Subcutaneous abdominal adipose tissue (tissue), 5 donors: ENCODE data around the gene ZC3H18.

Source experiments
- H3K27ac ChIP-seq: one replicate; pipeline ENCODE4 v1.7.0; 2013; ENCODE audit warnings: low read depth, mild to moderate bottlenecking, inconsistent platforms, low read length, moderate library complexity
- H3K27me3 ChIP-seq, 5 donors: one replicate each; pipeline ENCODE4 v1.7.0; 2013; ENCODE audit warnings: low read length in 5 of 5, inconsistent platforms in 1 of 5; ENCODE audit not compliant: control insufficient read depth in 5 of 5, insufficient read depth in 4 of 5
- H3K36me3 ChIP-seq, 5 donors: one replicate each; pipeline ENCODE4 v1.7.0; 2013; ENCODE audit warnings: low read length in 5 of 5; ENCODE audit not compliant: control insufficient read depth in 5 of 5, insufficient read depth in 5 of 5
- H3K4me1 ChIP-seq, 5 donors: one replicate each; pipeline ENCODE4 v1.7.0; 2013; ENCODE audit warnings: low read length in 5 of 5, mild to moderate bottlenecking in 3 of 5, moderate library complexity in 1 of 5; ENCODE audit not compliant: control insufficient read depth in 5 of 5, insufficient read depth in 5 of 5
- H3K4me3 ChIP-seq, 5 donors: one replicate each; pipeline ENCODE4 v1.7.0; 2013; ENCODE audit warnings: low read length in 5 of 5, low read depth in 1 of 5
- H3K9ac ChIP-seq, 5 donors: one replicate each; pipeline ENCODE4 v1.7.0; 2013; ENCODE audit warnings: low read length in 5 of 5, mild to moderate bottlenecking in 4 of 5, moderate library complexity in 3 of 5
- H3K9me3 ChIP-seq, 5 donors: one replicate each; pipeline ENCODE4 v1.7.0; 2013; ENCODE audit warnings: low read length in 5 of 5; ENCODE audit not compliant: control insufficient read depth in 5 of 5
- donor health status: healthy.
- donor health status: healthy.
- donor health status: healthy.
- donor health status: healthy.
- donor health status: healthy.

Gene ZC3H18

GRCh38 chr16:88537859-88538258, 32.3 kb upstream of the ZC3H18 start:
- peaks cover 25 to 40% (median 34%) of the 10 kb centered on the region in 5 donors for H3K27me3 ChIP-seq
- peaks cover 0 to 11% (median 10%) of the 10 kb centered on the region in 5 donors for H3K9me3 ChIP-seq
- peaks cover 2 to 19% (median 16%) of the 10 kb centered on the region in 5 donors for H3K4me1 ChIP-seq
- no peaks in the 10 kb centered on the region for H3K36me3 ChIP-seq
- H3K4me3 ChIP-seq: no peak overlapping the region
- no peak overlapping the region for H3K27ac ChIP-seq
- no peak overlapping the region for H3K9ac ChIP-seq

- peaks cover 0 to 16% (median 15%) of the 10 kb centered on the region in 5 donors for H3K9me3 ChIP-seq
- H3K27me3 ChIP-seq: peaks cover 25 to 40% (median 34%) of the 10 kb centered on the region in 5 donors
- peaks cover 2 to 13% (median 10%) of the 10 kb centered on the region in 5 donors for H3K4me1 ChIP-seq
- no peak overlapping the region for H3K27ac ChIP-seq
- no peaks in the 10 kb centered on the region for H3K36me3 ChIP-seq
- H3K4me3 ChIP-seq: no peak overlapping the region
- H3K9ac ChIP-seq: no peak overlapping the region
These were observed 31.7 kb upstream of the ZC3H18 start for GRCh38 chr16:88538366-88539060.

- Histone ChIP-seq H3K9me3 (peaks cover 0 to 23% (median 21%) of the 10 kb centered on the region in 5 donors), H3K27me3 (peaks cover 25 to 40% (median 34%) of the 10 kb centered on the region in 5 donors), H3K27ac (no peak overlapping the region), H3K4me3 (no peak overlapping the region), H3K36me3 (no peaks in the 10 kb centered on the region), H3K4me1 (peaks cover 2 to 13% (median 10%) of the 10 kb centered on the region in 5 donors), H3K9ac (no peak overlapping the region)
These were observed 30.9 kb upstream of the ZC3H18 start for GRCh38 chr16:88539261-88539651.

- no peak overlapping the region for H3K27ac ChIP-seq
- H3K9ac ChIP-seq: no peak overlapping the region
- H3K4me1 ChIP-seq: peaks cover 2 to 11% (median 8%) of the 10 kb centered on the region in 5 donors
- peaks cover 0 to 24% (median 21%) of the 10 kb centered on the region in 5 donors for H3K9me3 ChIP-seq
- peaks cover 25 to 40% (median 34%) of the 10 kb centered on the region in 5 donors for H3K27me3 ChIP-seq
- H3K36me3 ChIP-seq: no peaks in the 10 kb centered on the region
- no peak overlapping the region for H3K4me3 ChIP-seq
These were observed 30.4 kb upstream of the ZC3H18 start for GRCh38 chr16:88539652-88540345.

GRCh38 chr16:88540346-88540977, 29.7 kb upstream of the ZC3H18 start:
- Histone ChIP-seq H3K36me3 (no peaks in the 10 kb centered on the region), H3K27ac (no peak overlapping the region), H3K9ac (no peak overlapping the region), H3K9me3 (peaks cover 2 to 27% (median 21%) of the 10 kb centered on the region in 5 donors), H3K4me3 (no peak overlapping the region), H3K4me1 (peaks cover 0 to 5% (median 2%) of the 10 kb centered on the region in 5 donors), H3K27me3 (peaks cover 25 to 40% (median 34%) of the 10 kb centered on the region in 5 donors)

GRCh38 chr16:88541831-88542616, 28.2 kb upstream of the ZC3H18 start:
- Histone ChIP-seq H3K9me3 (peaks cover 2 to 27% (median 21%) of the 10 kb centered on the region in 5 donors), H3K27me3 (peaks cover 33 to 50% (median 41%) of the 10 kb centered on the region in 5 donors), H3K27ac (no peak overlapping the region), H3K9ac (no peak overlapping the region), H3K4me1 (no peaks in the 10 kb centered on the region), H3K36me3 (no peaks in the 10 kb centered on the region), H3K4me3 (peak overlapping the region in 1 of 5 donors; percentile 10)

- no peak overlapping the region for H3K9ac ChIP-seq
- no peak overlapping the region for H3K4me3 ChIP-seq
- H3K9me3 ChIP-seq: peaks cover 2 to 27% (median 21%) of the 10 kb centered on the region in 5 donors
- H3K36me3 ChIP-seq: no peaks in the 10 kb centered on the region
- H3K27ac ChIP-seq: no peak overlapping the region
- peaks cover 30 to 51% (median 37%) of the 10 kb centered on the region in 5 donors for H3K27me3 ChIP-seq
- H3K4me1 ChIP-seq: no peaks in the 10 kb centered on the region
These were observed 26.9 kb upstream of the ZC3H18 start for GRCh38 chr16:88543230-88543813.

GRCh38 chr16:88545781-88546180, 24.4 kb upstream of the ZC3H18 start:
- no peak overlapping the region for H3K9ac ChIP-seq
- H3K27ac ChIP-seq: no peak overlapping the region
- peaks cover 8 to 28% (median 14%) of the 10 kb centered on the region in 5 donors for H3K27me3 ChIP-seq
- peaks cover 0 to 11% (median 9%) of the 10 kb centered on the region in 5 donors for H3K4me1 ChIP-seq
- no peak overlapping the region for H3K4me3 ChIP-seq
- peaks cover 2 to 27% (median 21%) of the 10 kb centered on the region in 5 donors for H3K9me3 ChIP-seq
- H3K36me3 ChIP-seq: no peaks in the 10 kb centered on the region

GRCh38 chr16:88548131-88548874, 21.9 kb upstream of the ZC3H18 start:
- Histone ChIP-seq H3K27me3 (peaks cover 5 to 22% (median 10%) of the 10 kb centered on the region in 5 donors), H3K9ac (no peak overlapping the region), H3K4me3 (no peak overlapping the region), H3K27ac (no peak overlapping the region), H3K9me3 (peaks cover 2 to 14% (median 9%) of the 10 kb centered on the region in 5 donors), H3K36me3 (no peaks in the 10 kb centered on the region), H3K4me1 (peaks cover 0 to 11% (median 9%) of the 10 kb centered on the region in 5 donors)
